ENCODE results near the gene KATNBL1.

GRCh38 chr15:34124651-34125050 is 85.2 kb downstream of the KATNBL1 start:
- TF ChIP-seq CTCF (IDR thresholded peaks at IDR 0.05), result no peak
- no peak for TF ChIP-seq POLR2A (IDR thresholded peaks at IDR 0.05; ENCODE audit: low read depth)
- TF ChIP-seq POLR2AphosphoS5 (IDR thresholded peaks at IDR 0.05), result no peak
